Endothelial cell of umbilical vein (primary cell): ENCODE data around the gene ARID1B. TPM values are rescaled to one million over a fixed set of nuclear protein-coding genes. Genes with fewer than 3 reads are reported as not detected.

Source experiments
- BruUV-seq: library from RNA; stranded (reverse); fragments of 400-500 nt; replicated peaks from 2 replicates; lab custom pipeline; 2021; lab: Mats Ljungman, UMichigan
- CTCF ChIA-PET: fragments of 300-600, 350-600 bp; sonication (Branson Sonifier 250); formaldehyde crosslinking; loops from one replicate; lab custom pipeline; 2021; ENCODE audit warnings: antibody characterized with exemption, inconsistent platforms; lab: Charles Lee
- POLR2A ChIA-PET: fragments of 300-600, 350-600 bp; sonication (Branson Sonifier 250); formaldehyde crosslinking; loops from one replicate; lab custom pipeline; 2021; ENCODE audit warnings: antibody characterized with exemption, inconsistent platforms; lab: Charles Lee
- DNase-seq: peaks from one replicate; pipeline ENCODE4 v3.0.0-alpha.2; 2011; ENCODE audit warnings: low read depth, low spot score
- FAIRE-seq: peaks from 2 replicates; lab custom pipeline; 2011; peaks lifted over from hg19 to GRCh38; lab: Jason Lieb, UNC
- H2AFZ ChIP-seq: 2 replicates; pipeline ENCODE4 v1.6.0; 2012; ENCODE audit warnings: low read depth, low read length, control low read depth, inconsistent platforms
- H3K27ac ChIP-seq: 2 replicates; pipeline ENCODE4 v1.5.1; 2011; ENCODE audit warnings: low read depth, mild to moderate bottlenecking, control low read depth, low read length, moderate library complexity; ENCODE audit not compliant: insufficient read depth
- H3K27me3 ChIP-seq, 2 experiments: 2 replicates each; pipeline versions ENCODE4 v1.6.0 to v1.6.1; 2011; ENCODE audit warnings: low read length in 2 of 2, mixed read lengths in 1 of 2; ENCODE audit not compliant: control insufficient read depth in 2 of 2, insufficient read depth in 2 of 2
- H3K36me3 ChIP-seq, 2 experiments: 2 replicates in 1 of 2; 3 replicates in 1 of 2; pipeline ENCODE4 v1.5.1; 2011; ENCODE audit warnings: low read length in 2 of 2, mild to moderate bottlenecking in 1 of 2, moderate library complexity in 1 of 2; ENCODE audit not compliant: control insufficient read depth in 2 of 2, insufficient read depth in 2 of 2; ENCODE audit errors: extremely low read depth in 1 of 2
- H3K4me1 ChIP-seq: 3 replicates; pipeline ENCODE4 v1.5.1; 2011; ENCODE audit warnings: mild to moderate bottlenecking, low read length; ENCODE audit not compliant: control insufficient read depth, insufficient read depth; ENCODE audit errors: extremely low read depth
- H3K4me2 ChIP-seq: 2 replicates; pipeline ENCODE4 v1.6.1; 2011; ENCODE audit warnings: low read length, control low read depth, mixed read lengths; ENCODE audit not compliant: insufficient read depth
- H3K4me3 ChIP-seq, 3 experiments: fragments of 200-600 bp in 1 of 3; sonication (generic), shearing (Covaris generic) in 1 of 3; replicated peaks in 1 of 3; 2 replicates each; pipeline ENCODE4 v1.5.1; 2011 to 2016; ENCODE audit warnings: control low read depth in 3 of 3, low read length in 3 of 3, mild to moderate bottlenecking in 2 of 3, inconsistent platforms in 1 of 3, low read depth in 1 of 3, moderate library complexity in 1 of 3; ENCODE audit not compliant: insufficient read depth in 1 of 3
- H3K79me2 ChIP-seq: 2 replicates; pipeline ENCODE4 v1.6.0; 2012; ENCODE audit warnings: low read length, inconsistent platforms; ENCODE audit not compliant: control insufficient read depth, insufficient read depth
- H3K9ac ChIP-seq: replicated peaks from 2 replicates; pipeline ENCODE3; 2011; ENCODE audit warnings: low read length, control low read depth; ENCODE audit not compliant: insufficient read depth; ENCODE audit errors: extremely low read depth
- H3K9me1 ChIP-seq: replicated peaks from 3 replicates; pipeline ENCODE4 v1.6.0; 2011; ENCODE audit warnings: mild to moderate bottlenecking, low read length; ENCODE audit not compliant: control insufficient read depth, insufficient read depth; ENCODE audit errors: extremely low read depth
- H3K9me3 ChIP-seq: replicated peaks from 2 replicates; pipeline ENCODE4 v1.5.1; 2012; ENCODE audit warnings: low read length, inconsistent platforms; ENCODE audit not compliant: control insufficient read depth, insufficient read depth
- H4K20me1 ChIP-seq: replicated peaks from 2 replicates; pipeline ENCODE3; 2011; ENCODE audit warnings: mild to moderate bottlenecking, low read length; ENCODE audit not compliant: control insufficient read depth, insufficient read depth; ENCODE audit errors: extremely low read depth
- EZH2 ChIP-seq: IDR thresholded peaks from 2 replicates; pipeline ENCODE4 v1.6.1; 2012; ENCODE audit warnings: borderline replicate concordance, low read depth, mild to moderate bottlenecking, moderate library complexity, low read length, inconsistent platforms; ENCODE audit not compliant: severe bottlenecking
- FOS ChIP-seq: IDR thresholded peaks from 2 replicates; pipeline ENCODE4 v1.6.1; 2011; ENCODE audit warnings: mild to moderate bottlenecking, low read length, moderate library complexity, borderline replicate concordance; ENCODE audit not compliant: insufficient read depth
- GATA2 ChIP-seq: IDR thresholded peaks from 2 replicates; pipeline ENCODE4 v1.7.0; 2011; ENCODE audit warnings: low read depth, mild to moderate bottlenecking, moderate library complexity, mixed read lengths, low read length; ENCODE audit not compliant: insufficient read length, insufficient read depth
- JUN ChIP-seq: IDR thresholded peaks from 2 replicates; pipeline ENCODE4 v1.6.1; 2011; ENCODE audit warnings: borderline replicate concordance, low read depth; ENCODE audit not compliant: insufficient read length, insufficient read depth
- MYC ChIP-seq: IDR thresholded peaks from one replicate; pipeline ENCODE4 v1.6.1; 2011; ENCODE audit warnings: mild to moderate bottlenecking, low read depth, low read length
- POLR2A ChIP-seq: IDR thresholded peaks from 2 replicates; pipeline ENCODE4 v1.6.1; 2012; ENCODE audit warnings: low read depth, mild to moderate bottlenecking, control low read depth, low read length
- POLR2AphosphoS5 ChIP-seq: IDR thresholded peaks from 2 replicates; pipeline ENCODE4 v1.6.1; 2012; ENCODE audit warnings: low read depth, mild to moderate bottlenecking, control low read depth, low read length, moderate library complexity; ENCODE audit not compliant: insufficient read depth
- dilution Hi-C: fragments of 300-500 bp; cut with MboI; formaldehyde crosslinking; loops from one replicate; pipeline ENCODE4 v1.15.0; 2019; ENCODE audit warnings: low sequenced_read_pairs; ENCODE audit not compliant: extremely low pct_ligation_motif_present
- intact Hi-C: fragments of 100-400 bp; cut with micrococcal nuclease; formaldehyde crosslinking; loops from one replicate; pipeline ENCODE4 v1.10.0; 2022
- polyA plus RNA-seq, 4 experiments: library from polyadenylated mRNA; depleted of rRNA in 3 of 4; stranded (reverse) in 3 of 4; unstranded in 1 of 4; fragments of >200 nt; gene quantifications; 2 replicates each; pipeline versions ENCODE4 v1.2.1 to v1.2.3, GENCODE V29; 2011 to 2012; ENCODE audit warnings: missing spikeins in 1 of 4
- total RNA-seq: library from RNA; stranded (reverse); gene quantifications from 2 replicates; pipeline ENCODE4 v1.2.3, GENCODE V29; 2021
- TF ChIP-seq, protein P1 (sequence below): IDR thresholded peaks from 2 replicates; pipeline ENCODE4 v1.6.1; 2011; ENCODE audit not compliant: insufficient read depth, insufficient read length
- TF ChIP-seq, protein P2 (sequence below), 2 donors: IDR thresholded peaks; 1 replicate in 1 of 2; 2 replicates in 1 of 2; pipeline ENCODE4 v1.5.1; 2011; ENCODE audit warnings: low read length in 2 of 2, mild to moderate bottlenecking in 2 of 2, moderate library complexity in 2 of 2, control low read depth in 1 of 2, inconsistent platforms in 1 of 2, low read depth in 1 of 2; ENCODE audit not compliant: insufficient read depth in 1 of 2; ENCODE audit errors: extremely low read depth in 1 of 2

Gene ARID1B
- total and polyA plus RNA-seq, 2 donors (not counting 3 experiments of a cell fraction or from before 2014, with no cell fraction given) = 21.8 to 89.5 TPM

DNA sequence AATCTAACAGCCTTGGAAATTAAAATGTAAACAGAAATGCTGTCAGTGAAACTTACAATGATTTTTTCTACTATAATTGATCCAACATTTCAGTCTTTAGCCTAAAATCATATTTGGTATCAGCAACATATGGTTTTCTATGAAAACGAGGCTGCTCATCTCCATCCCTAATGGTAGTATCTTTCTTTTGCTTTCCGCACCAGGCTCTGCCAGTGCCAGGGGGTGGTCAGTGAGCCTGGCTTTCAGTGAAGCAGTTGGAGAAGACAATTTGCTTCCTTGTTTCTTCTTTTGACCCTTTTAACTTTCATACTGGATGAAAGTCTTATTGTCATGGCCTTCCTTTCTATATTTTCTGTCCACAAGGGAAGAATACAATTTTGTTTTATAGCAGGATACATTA lies 258.4 kb downstream of the ARID1B start:
- no peak for DNase-seq
- no peak overlapping the region for H2AFZ ChIP-seq
- no peaks in the 10 kb centered on the region for H3K9me1 ChIP-seq
- H3K36me3 ChIP-seq = no peaks in the 10 kb centered on the region
- no peak overlapping the region for H3K4me2 ChIP-seq
- no peak for FAIRE-seq
- no peak overlapping the region for H3K27ac ChIP-seq
- H3K9me3 ChIP-seq = no peaks in the 10 kb centered on the region
- no peak overlapping the region for H3K4me3 ChIP-seq
- H3K9ac ChIP-seq = no peak overlapping the region
- H3K27me3 ChIP-seq = no peaks in the 10 kb centered on the region
- peaks cover 8% of the 10 kb centered on the region for H3K4me1 ChIP-seq
- H3K79me2 ChIP-seq = peaks cover 23% of the 10 kb centered on the region
- no peaks in the 10 kb centered on the region for H4K20me1 ChIP-seq
- ChIA-PET POLR2A (no interaction called here), CTCF (interaction anchor here (1.0 to 4.6 kb wide), 9 partner anchors 10 to 149 kb away, joined by 3 to 63 read pairs (median 8); no protein-coding TSS in a partner anchor)
- no TSS peak for BruUV-seq
- intact Hi-C loops (no loop called here), dilution Hi-C loops (no loop called here)
- TF ChIP-seq FOS (no peak), POLR2AphosphoS5 (no peak), EZH2 (no peak), MYC (no peak), POLR2A (no peak), GATA2 (no peak), JUN (no peak)
- TF ChIP-seq, protein P1, sequence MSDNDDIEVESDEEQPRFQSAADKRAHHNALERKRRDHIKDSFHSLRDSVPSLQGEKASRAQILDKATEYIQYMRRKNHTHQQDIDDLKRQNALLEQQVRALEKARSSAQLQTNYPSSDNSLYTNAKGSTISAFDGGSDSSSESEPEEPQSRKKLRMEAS = no peak
- TF ChIP-seq, protein P2, sequence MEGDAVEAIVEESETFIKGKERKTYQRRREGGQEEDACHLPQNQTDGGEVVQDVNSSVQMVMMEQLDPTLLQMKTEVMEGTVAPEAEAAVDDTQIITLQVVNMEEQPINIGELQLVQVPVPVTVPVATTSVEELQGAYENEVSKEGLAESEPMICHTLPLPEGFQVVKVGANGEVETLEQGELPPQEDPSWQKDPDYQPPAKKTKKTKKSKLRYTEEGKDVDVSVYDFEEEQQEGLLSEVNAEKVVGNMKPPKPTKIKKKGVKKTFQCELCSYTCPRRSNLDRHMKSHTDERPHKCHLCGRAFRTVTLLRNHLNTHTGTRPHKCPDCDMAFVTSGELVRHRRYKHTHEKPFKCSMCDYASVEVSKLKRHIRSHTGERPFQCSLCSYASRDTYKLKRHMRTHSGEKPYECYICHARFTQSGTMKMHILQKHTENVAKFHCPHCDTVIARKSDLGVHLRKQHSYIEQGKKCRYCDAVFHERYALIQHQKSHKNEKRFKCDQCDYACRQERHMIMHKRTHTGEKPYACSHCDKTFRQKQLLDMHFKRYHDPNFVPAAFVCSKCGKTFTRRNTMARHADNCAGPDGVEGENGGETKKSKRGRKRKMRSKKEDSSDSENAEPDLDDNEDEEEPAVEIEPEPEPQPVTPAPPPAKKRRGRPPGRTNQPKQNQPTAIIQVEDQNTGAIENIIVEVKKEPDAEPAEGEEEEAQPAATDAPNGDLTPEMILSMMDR (IDR thresholded peaks at IDR 0.05; ENCODE audit: extremely low read depth in 1 of 2, insufficient read depth in 1 of 2, low read depth in 1 of 2, low read length in 2 of 2) = no peak
